Astrocyte (in vitro differentiated cells and primary cell): Measurements from ENCODE around the gene EXPH5. TPM values are rescaled to one million over a fixed set of nuclear protein-coding genes. Genes with fewer than 3 reads are reported as not detected.

Source experiments
- DNase-seq: peaks from one replicate; pipeline ENCODE4 v3.0.0-alpha.2; 2010; ENCODE audit warnings: low read depth
- FAIRE-seq: peaks from 2 replicates; lab custom pipeline; 2011; peaks lifted over from hg19 to GRCh38; lab: Jason Lieb, UNC
- H2AFZ ChIP-seq: 2 replicates; pipeline ENCODE4 v1.6.0; 2012; ENCODE audit warnings: low read depth, low read length, inconsistent platforms
- H3K27ac ChIP-seq: 2 replicates; pipeline ENCODE4 v1.5.1; 2011; ENCODE audit warnings: low read depth, low read length, inconsistent platforms
- H3K27me3 ChIP-seq: 2 replicates; pipeline ENCODE4 v1.6.0; 2011; ENCODE audit warnings: low read length, inconsistent platforms; ENCODE audit not compliant: insufficient read depth
- H3K36me3 ChIP-seq: 2 replicates; pipeline ENCODE4 v1.5.1; 2011; ENCODE audit warnings: low read length, inconsistent platforms; ENCODE audit not compliant: insufficient read depth
- H3K4me1 ChIP-seq: 2 replicates; pipeline ENCODE4 v1.5.1; 2011; ENCODE audit warnings: low read length, inconsistent platforms; ENCODE audit not compliant: insufficient read depth
- H3K4me2 ChIP-seq: 2 replicates; pipeline ENCODE4 v1.6.0; 2012; ENCODE audit warnings: low read length, inconsistent platforms
- H3K4me3 ChIP-seq: 2 replicates; pipeline ENCODE4 v1.5.1; 2011; ENCODE audit warnings: low read depth, mild to moderate bottlenecking, low read length, inconsistent platforms; ENCODE audit not compliant: insufficient read depth
- H3K79me2 ChIP-seq: 2 replicates; pipeline ENCODE4 v1.6.0; 2012; ENCODE audit warnings: mild to moderate bottlenecking, low read length, inconsistent platforms; ENCODE audit not compliant: insufficient read depth
- H3K9ac ChIP-seq: 2 replicates; pipeline ENCODE4 v1.6.0; 2012; ENCODE audit warnings: mild to moderate bottlenecking, low read length, inconsistent platforms
- H3K9me3 ChIP-seq: 2 replicates; pipeline ENCODE4 v1.5.1; 2012; ENCODE audit warnings: low read depth, mild to moderate bottlenecking, low read length, inconsistent platforms; ENCODE audit not compliant: insufficient read depth
- H4K20me1 ChIP-seq: 2 replicates; pipeline ENCODE4 v1.6.0; 2012; ENCODE audit warnings: low read length, inconsistent platforms; ENCODE audit not compliant: insufficient read depth
- H3K27ac Mint-ChIP-seq: one replicate; pipeline ENCODE4 v1.8.0; 2021; ENCODE audit warnings: mild to moderate bottlenecking, mixed read lengths; ENCODE audit not compliant: unreplicated experiment
- H3K27me3 Mint-ChIP-seq: one replicate; pipeline ENCODE4 v1.8.0; 2021; ENCODE audit warnings: low read depth, mixed read lengths; ENCODE audit not compliant: unreplicated experiment
- H3K36me3 Mint-ChIP-seq: one replicate; pipeline ENCODE4 v1.8.0; 2021; ENCODE audit warnings: low read depth, mixed read lengths; ENCODE audit not compliant: unreplicated experiment
- H3K4me1 Mint-ChIP-seq: one replicate; pipeline ENCODE4 v1.8.0; 2021; ENCODE audit warnings: low read depth, mixed read lengths; ENCODE audit not compliant: unreplicated experiment
- H3K4me3 Mint-ChIP-seq: one replicate; pipeline ENCODE4 v1.8.0; 2021; ENCODE audit warnings: mild to moderate bottlenecking, moderate library complexity, mixed read lengths; ENCODE audit not compliant: unreplicated experiment
- H3K9me3 Mint-ChIP-seq: one replicate; pipeline ENCODE4 v1.8.0; 2021; ENCODE audit warnings: mild to moderate bottlenecking, mixed read lengths; ENCODE audit not compliant: unreplicated experiment
- CTCF ChIP-seq: IDR thresholded peaks from 2 replicates; pipeline ENCODE4 v1.5.1; 2011; ENCODE audit warnings: low read depth, mild to moderate bottlenecking, inconsistent platforms, low read length, moderate library complexity; ENCODE audit not compliant: insufficient read depth
- EZH2 ChIP-seq: IDR thresholded peaks from 2 replicates; pipeline ENCODE4 v1.6.1; 2012; ENCODE audit warnings: mild to moderate bottlenecking, low read length, inconsistent platforms; ENCODE audit not compliant: insufficient read depth
- total RNA-seq: library from RNA; stranded (reverse); gene quantifications from 2 replicates; pipeline ENCODE4 v1.2.1, GENCODE V29; 2021

The EXPH5 gene
- total RNA-seq, 1 donor from 2014 or later: 7.9 TPM

- H3K27ac Mint-ChIP-seq: no peak overlapping the region
- no peak overlapping the region for H3K4me3 Mint-ChIP-seq
- H3K27ac ChIP-seq: no peak overlapping the region
Observed at GRCh38 chr11:108599978-108600377, 6.4 kb upstream of the EXPH5 start.

GRCh38 chr11:108597736-108598355, 4.3 kb upstream of the EXPH5 start:
- Histone ChIP-seq H3K79me2 (no peaks in the 10 kb centered on the region), H3K4me1 (no peaks in the 10 kb centered on the region), H3K36me3 (no peaks in the 10 kb centered on the region), H3K4me2 (no peak overlapping the region), H3K9ac (no peak overlapping the region), H3K4me3 (no peak overlapping the region), H3K9me3 (no peaks in the 10 kb centered on the region), H4K20me1 (no peaks in the 10 kb centered on the region), H3K27ac (no peak overlapping the region), H3K27me3 (peaks cover 8% of the 10 kb centered on the region), H2AFZ (no peak overlapping the region)
- no peak for FAIRE-seq
- H3K4me1 Mint-ChIP-seq: peaks cover 22% of the 10 kb centered on the region
- no peak for DNase-seq
- no peaks in the 10 kb centered on the region for H3K27me3 Mint-ChIP-seq
- H3K9me3 Mint-ChIP-seq: no peaks in the 10 kb centered on the region
- H3K4me3 Mint-ChIP-seq: no peak overlapping the region
- H3K27ac Mint-ChIP-seq: peak overlapping the region; percentile 82
- no peaks in the 10 kb centered on the region for H3K36me3 Mint-ChIP-seq
- TF ChIP-seq CTCF (no peak), EZH2 (no peak)

More at GRCh38 chr11:108599978-108600377, 6.4 kb upstream of the EXPH5 start:
- Histone ChIP-seq H3K79me2 (no peaks in the 10 kb centered on the region), H3K4me1 (no peaks in the 10 kb centered on the region), H3K9me3 (no peaks in the 10 kb centered on the region), H3K4me2 (no peak overlapping the region), H4K20me1 (no peaks in the 10 kb centered on the region), H3K4me3 (no peak overlapping the region), H3K9ac (no peak overlapping the region), H3K27me3 (peaks cover 4% of the 10 kb centered on the region), H2AFZ (no peak overlapping the region), H3K36me3 (no peaks in the 10 kb centered on the region)
- no peak for FAIRE-seq
- no peaks in the 10 kb centered on the region for H3K36me3 Mint-ChIP-seq
- TF ChIP-seq CTCF (no peak), EZH2 (no peak)
- DNase-seq: no peak
- H3K27me3 Mint-ChIP-seq: no peaks in the 10 kb centered on the region
- H3K4me1 Mint-ChIP-seq: peaks cover 21% of the 10 kb centered on the region
- H3K9me3 Mint-ChIP-seq: no peaks in the 10 kb centered on the region

DNA sequence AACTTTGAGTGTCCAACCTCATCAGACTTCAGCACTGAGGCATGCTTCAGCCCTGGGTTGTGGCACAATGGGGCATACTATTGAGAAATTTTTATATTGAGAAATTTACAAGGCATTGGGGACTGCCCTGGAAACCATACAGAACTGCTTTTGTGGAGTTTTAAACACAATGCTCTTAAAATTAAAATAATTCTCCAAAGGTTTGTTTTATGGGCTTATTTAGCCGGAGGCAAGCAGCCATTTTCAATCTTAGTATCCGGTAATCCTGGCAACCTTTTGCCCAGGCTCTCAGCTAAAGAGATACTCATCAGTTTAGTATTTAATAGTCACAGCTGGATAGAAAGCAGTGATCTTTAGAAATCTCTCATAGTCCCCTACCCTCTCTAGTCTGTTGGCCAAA, 3.1 kb upstream of the EXPH5 start:
- Histone ChIP-seq H3K4me1 (peaks cover 4% of the 10 kb centered on the region), H3K9me3 (no peaks in the 10 kb centered on the region), H3K4me2 (no peak overlapping the region), H3K27ac (no peak overlapping the region), H3K9ac (no peak overlapping the region), H3K27me3 (peaks cover 17% of the 10 kb centered on the region), H2AFZ (no peak overlapping the region), H3K4me3 (no peak overlapping the region), H3K36me3 (no peaks in the 10 kb centered on the region), H3K79me2 (no peaks in the 10 kb centered on the region), H4K20me1 (no peaks in the 10 kb centered on the region)
- no peak for DNase-seq
- no peak overlapping the region for H3K27ac Mint-ChIP-seq
- H3K4me1 Mint-ChIP-seq: peaks cover 22% of the 10 kb centered on the region
- no peaks in the 10 kb centered on the region for H3K27me3 Mint-ChIP-seq
- TF ChIP-seq EZH2: no peak
- TF ChIP-seq CTCF: no peak
- H3K4me3 Mint-ChIP-seq: no peak overlapping the region
- no peak for FAIRE-seq
- H3K9me3 Mint-ChIP-seq: no peaks in the 10 kb centered on the region
- H3K36me3 Mint-ChIP-seq: no peaks in the 10 kb centered on the region
